AG10803 (cell line): ENCODE data around the gene RERE.

Experiments used
- DNase-seq: peaks from one replicate; pipeline ENCODE4 v3.0.0; 2010; ENCODE audit warnings: low read depth
- H3K4me3 ChIP-seq: 2 replicates; pipeline ENCODE4 v1.5.1; 2011; ENCODE audit warnings: mild to moderate bottlenecking, low read length, control low read depth
- CTCF ChIP-seq: conservative IDR thresholded peaks from 2 replicates; pipeline ENCODE4 v1.5.1; 2011; ENCODE audit warnings: mild to moderate bottlenecking, low read length, control low read depth, inconsistent platforms

The RERE gene

GRCh38 chr1:8429549-8430110 lies 387.8 kb downstream of the RERE start:
- no peak for TF ChIP-seq CTCF
- DNase-seq: no peak
- H3K4me3 ChIP-seq: no peak overlapping the region

GRCh38 chr1:8428441-8428840 lies 389.0 kb downstream of the RERE start:
- no peak for TF ChIP-seq CTCF
- no peak for DNase-seq
- no peak overlapping the region for H3K4me3 ChIP-seq

GRCh38 chr1:8427986-8428385 lies 389.5 kb downstream of the RERE start:
- TF ChIP-seq CTCF: no peak
- DNase-seq: no peak
- no peak overlapping the region for H3K4me3 ChIP-seq

GRCh38 chr1:8427493-8427892 lies 389.9 kb downstream of the RERE start:
- no peak for TF ChIP-seq CTCF
- H3K4me3 ChIP-seq: no peak overlapping the region
- peak; percentile 42 for DNase-seq

GRCh38 chr1:8426996-8427395 lies 390.4 kb downstream of the RERE start:
- DNase-seq: no peak
- no peak overlapping the region for H3K4me3 ChIP-seq
- no peak for TF ChIP-seq CTCF

- TF ChIP-seq CTCF: no peak
- DNase-seq: no peak
- no peak overlapping the region for H3K4me3 ChIP-seq
These were observed 391.7 kb downstream of the RERE start for GRCh38 chr1:8425781-8426161.

GRCh38 chr1:8425150-8425780 lies 392.2 kb downstream of the RERE start:
- no peak for TF ChIP-seq CTCF
- DNase-seq: no peak
- no peak overlapping the region for H3K4me3 ChIP-seq
